GM21390 (cell line): ENCODE measurements around the gene MAPRE2.
"Not testable (repeated sequence)": the region's sequence is repeated elsewhere in the genome, so short reads cannot be mapped to it uniquely, and the experiment has no call there.

Experiments
- ATAC-seq: cut with Tn5 transposase; IDR thresholded peaks from one replicate; pipeline ENCODE4 v1.9.1; 2021; ENCODE audit not compliant: unreplicated experiment

Gene MAPRE2

GRCh38 chr18:35143622-35144596 lies 102.7 kb downstream of the MAPRE2 start:
- ATAC-seq = no peak

GRCh38 chr18:35144698-35145097 lies 103.5 kb downstream of the MAPRE2 start:
- no peak for ATAC-seq

- not testable (repeated sequence) for ATAC-seq
Observed at GRCh38 chr18:35150195-35150594, 109.0 kb downstream of the MAPRE2 start.

- ATAC-seq = no peak
Observed at GRCh38 chr18:35153609-35154272, 112.5 kb downstream of the MAPRE2 start.

GRCh38 chr18:35155398-35156117 lies 114.3 kb downstream of the MAPRE2 start:
- no peak for ATAC-seq

GRCh38 chr18:35157181-35157580 lies 116.0 kb downstream of the MAPRE2 start:
- ATAC-seq = no peak

- peak; percentile 66 for ATAC-seq
Observed at GRCh38 chr18:35158728-35159450, 117.7 kb downstream of the MAPRE2 start.

GRCh38 chr18:35159782-35160181 lies 118.6 kb downstream of the MAPRE2 start:
- ATAC-seq = peak; percentile 59

GRCh38 chr18:35161485-35161884 lies 120.3 kb downstream of the MAPRE2 start:
- no peak for ATAC-seq

GRCh38 chr18:35161934-35162333 lies 120.7 kb downstream of the MAPRE2 start:
- no peak for ATAC-seq

- no peak for ATAC-seq
Observed at GRCh38 chr18:35163014-35163539, 121.9 kb downstream of the MAPRE2 start.

GRCh38 chr18:35163721-35164120 lies 122.5 kb downstream of the MAPRE2 start:
- ATAC-seq = no peak

- ATAC-seq = no peak
Observed at GRCh38 chr18:35164133-35164532, 122.9 kb downstream of the MAPRE2 start.

GRCh38 chr18:35167332-35167731 lies 126.1 kb downstream of the MAPRE2 start:
- no peak for ATAC-seq

- ATAC-seq = no peak
Observed at GRCh38 chr18:35167857-35168256, 126.6 kb downstream of the MAPRE2 start.

GRCh38 chr18:35170323-35170722 lies 129.1 kb downstream of the MAPRE2 start:
- not testable (repeated sequence) for ATAC-seq

GRCh38 chr18:35171315-35171987 lies 130.2 kb downstream of the MAPRE2 start:
- no peak for ATAC-seq

- ATAC-seq = no peak
Observed at GRCh38 chr18:35172009-35172408, 130.8 kb downstream of the MAPRE2 start.

- no peak for ATAC-seq
Observed at GRCh38 chr18:35172451-35173035, 131.3 kb downstream of the MAPRE2 start.
